DMS 273 (cell line): ENCODE data around the gene RUFY4.

Experiments
- DNase-seq: peaks from one replicate; lab custom pipeline; 2025; ENCODE audit not compliant: unreplicated experiment; lab: John Stamatoyannopoulos, UW

RUFY4 gene

GRCh38 chr2:218068721-218069334, at the start of gene RUFY4:
Gene RUFY4 (plus strand): TSS chr2:218069253. CDS start chr2:218070606, 1,353 bp downstream.
- peak; percentile 80 for DNase-seq

- no peak for DNase-seq
Measured at GRCh38 chr2:218019411-218020060, 49.5 kb upstream of the RUFY4 start.

GRCh38 chr2:218020281-218020680, 48.8 kb upstream of the RUFY4 start:
- DNase-seq: no peak

- DNase-seq: no peak
Measured at GRCh38 chr2:218020966-218021535, 48.0 kb upstream of the RUFY4 start.

GRCh38 chr2:218021536-218022071, 47.4 kb upstream of the RUFY4 start:
- DNase-seq: no peak

- DNase-seq: no peak
Measured at GRCh38 chr2:218022131-218022850, 46.8 kb upstream of the RUFY4 start.

GRCh38 chr2:218022851-218023530, 46.1 kb upstream of the RUFY4 start:
- no peak for DNase-seq

- DNase-seq: no peak
Measured at GRCh38 chr2:218023636-218024035, 45.4 kb upstream of the RUFY4 start.

GRCh38 chr2:218024336-218024735, 44.7 kb upstream of the RUFY4 start:
- no peak for DNase-seq

GRCh38 chr2:218024871-218025270, 44.2 kb upstream of the RUFY4 start:
- DNase-seq: no peak

- DNase-seq: no peak
Measured at GRCh38 chr2:218026244-218026643, 42.8 kb upstream of the RUFY4 start.

GRCh38 chr2:218026676-218027425, 42.2 kb upstream of the RUFY4 start:
- peak; percentile 11 for DNase-seq

GRCh38 chr2:218027426-218028188, 41.4 kb upstream of the RUFY4 start:
- no peak for DNase-seq

- no peak for DNase-seq
Measured at GRCh38 chr2:218028189-218028495, 40.9 kb upstream of the RUFY4 start.

GRCh38 chr2:218028562-218029348, 40.3 kb upstream of the RUFY4 start:
- peak; percentile 28 for DNase-seq

GRCh38 chr2:218029366-218030360, 39.4 kb upstream of the RUFY4 start:
- no peak for DNase-seq

- DNase-seq: no peak
Measured at GRCh38 chr2:218030409-218031195, 38.5 kb upstream of the RUFY4 start.
